Uterus (tissue), 4 donors: ENCODE results near the gene ADRA2C. TPM values are rescaled to one million over a fixed set of nuclear protein-coding genes. Genes with fewer than 3 reads are reported as not detected.

ENCODE experiments used
- DNase-seq, 2 donors: peaks; one replicate each; pipeline ENCODE4 v3.0.0-alpha.2; 2019 to 2020
- H3K27ac ChIP-seq, 2 donors: fragments of 200-600 bp; sonication (generic); 1 replicate in 1 of 2; 2 replicates in 1 of 2; pipeline ENCODE4 v1.5.1; 2016 to 2018
- H3K27me3 ChIP-seq, 2 donors: fragments of 200-600 bp; sonication (generic); one replicate each; pipeline ENCODE4 v1.5.1; 2018 to 2019; ENCODE audit warnings: control low read depth in 1 of 2
- H3K36me3 ChIP-seq, 2 donors: fragments of 200-600 bp; sonication (generic); one replicate each; pipeline ENCODE4 v1.5.1; 2019; ENCODE audit warnings: control low read depth in 1 of 2
- H3K4me1 ChIP-seq, 2 donors: fragments of 200-600 bp; sonication (generic); one replicate each; pipeline ENCODE4 v1.5.1; 2018 to 2019; ENCODE audit warnings: control low read depth in 1 of 2
- H3K4me3 ChIP-seq, 2 donors: fragments of 200-600 bp; sonication (generic); 1 replicate in 1 of 2; 2 replicates in 1 of 2; pipeline ENCODE4 v1.5.1; 2018 to 2019; ENCODE audit warnings: mild to moderate bottlenecking in 1 of 2
- H3K9me3 ChIP-seq, 2 donors: fragments of 200-600 bp; sonication (generic); one replicate each; pipeline ENCODE4 v1.5.1; 2019; ENCODE audit warnings: control low read depth in 1 of 2
- POLR2A ChIP-seq, 2 donors: fragments of 450-650 bp; IDR thresholded peaks; one replicate each; pipeline ENCODE4 v1.6.1; 2016; ENCODE audit warnings: antibody characterized with exemption in 2 of 2, mild to moderate bottlenecking in 1 of 2, moderate library complexity in 1 of 2
- intact Hi-C: fragments of 100-400 bp; cut with DNase I; formaldehyde crosslinking; loops from one replicate; pipeline ENCODE4 v1.15.1; 2023; ENCODE audit warnings: low total_unique reads
- total RNA-seq, 4 donors: library from RNA; depleted of rRNA in 3 of 4; stranded (reverse); fragments of >200 nt in 3 of 4; gene quantifications; one replicate each; pipeline versions ENCODE4 v1.1.0 to v1.2.4, GENCODE V29; 2014 to 2023
- TF ChIP-seq, protein P1 (sequence below), 4 experiments: fragments of 200-600 bp in 2 of 4; fragments of 450-650 bp in 2 of 4; sonication (generic) in 2 of 4; IDR thresholded peaks; one replicate each; pipeline ENCODE4 v1.5.1; 2016 to 2019; ENCODE audit warnings: antibody characterized with exemption in 4 of 4, mild to moderate bottlenecking in 2 of 4, moderate library complexity in 1 of 4
- donor health status: DM: yes; HTN: yes; CAD: no.

ADRA2C gene
- total RNA-seq, 4 donors from 2014 or later = 4.1 to 75.0 (median 24.7) TPM

DNA sequence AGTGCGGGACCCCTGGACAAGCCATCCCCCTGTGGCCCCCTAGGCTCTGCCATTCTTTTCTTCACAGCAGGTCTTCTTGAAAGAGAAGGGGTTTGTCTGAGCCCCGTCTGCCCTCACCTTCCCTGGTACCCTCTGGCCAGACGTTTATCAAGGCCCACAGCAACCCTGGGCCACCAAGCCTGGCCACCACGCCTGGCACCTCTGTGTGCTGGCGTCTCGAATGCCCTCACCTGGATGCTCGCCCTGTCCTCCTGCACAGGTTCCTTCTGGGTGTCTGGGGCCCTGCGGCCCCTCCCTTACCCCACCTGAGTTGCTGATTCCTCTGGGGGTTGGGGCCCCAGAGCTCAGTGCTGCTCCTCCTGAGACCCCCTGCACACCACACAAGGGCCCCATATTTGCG lies 25.1 kb downstream of the ADRA2C start:
- Histone ChIP-seq H3K9me3 (no peaks in the 10 kb centered on the region), H3K27me3 (no peaks in the 10 kb centered on the region), H3K4me3 (no peak overlapping the region), H3K36me3 (no peaks in the 10 kb centered on the region), H3K4me1 (no peaks in the 10 kb centered on the region), H3K27ac (no peak overlapping the region)
- no peak for DNase-seq
- TF ChIP-seq, protein P1, sequence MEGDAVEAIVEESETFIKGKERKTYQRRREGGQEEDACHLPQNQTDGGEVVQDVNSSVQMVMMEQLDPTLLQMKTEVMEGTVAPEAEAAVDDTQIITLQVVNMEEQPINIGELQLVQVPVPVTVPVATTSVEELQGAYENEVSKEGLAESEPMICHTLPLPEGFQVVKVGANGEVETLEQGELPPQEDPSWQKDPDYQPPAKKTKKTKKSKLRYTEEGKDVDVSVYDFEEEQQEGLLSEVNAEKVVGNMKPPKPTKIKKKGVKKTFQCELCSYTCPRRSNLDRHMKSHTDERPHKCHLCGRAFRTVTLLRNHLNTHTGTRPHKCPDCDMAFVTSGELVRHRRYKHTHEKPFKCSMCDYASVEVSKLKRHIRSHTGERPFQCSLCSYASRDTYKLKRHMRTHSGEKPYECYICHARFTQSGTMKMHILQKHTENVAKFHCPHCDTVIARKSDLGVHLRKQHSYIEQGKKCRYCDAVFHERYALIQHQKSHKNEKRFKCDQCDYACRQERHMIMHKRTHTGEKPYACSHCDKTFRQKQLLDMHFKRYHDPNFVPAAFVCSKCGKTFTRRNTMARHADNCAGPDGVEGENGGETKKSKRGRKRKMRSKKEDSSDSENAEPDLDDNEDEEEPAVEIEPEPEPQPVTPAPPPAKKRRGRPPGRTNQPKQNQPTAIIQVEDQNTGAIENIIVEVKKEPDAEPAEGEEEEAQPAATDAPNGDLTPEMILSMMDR (IDR thresholded peaks at IDR 0.05) = no peak
- no peak for TF ChIP-seq POLR2A (IDR thresholded peaks at IDR 0.05)
- intact Hi-C loops = no loop called here

DNA sequence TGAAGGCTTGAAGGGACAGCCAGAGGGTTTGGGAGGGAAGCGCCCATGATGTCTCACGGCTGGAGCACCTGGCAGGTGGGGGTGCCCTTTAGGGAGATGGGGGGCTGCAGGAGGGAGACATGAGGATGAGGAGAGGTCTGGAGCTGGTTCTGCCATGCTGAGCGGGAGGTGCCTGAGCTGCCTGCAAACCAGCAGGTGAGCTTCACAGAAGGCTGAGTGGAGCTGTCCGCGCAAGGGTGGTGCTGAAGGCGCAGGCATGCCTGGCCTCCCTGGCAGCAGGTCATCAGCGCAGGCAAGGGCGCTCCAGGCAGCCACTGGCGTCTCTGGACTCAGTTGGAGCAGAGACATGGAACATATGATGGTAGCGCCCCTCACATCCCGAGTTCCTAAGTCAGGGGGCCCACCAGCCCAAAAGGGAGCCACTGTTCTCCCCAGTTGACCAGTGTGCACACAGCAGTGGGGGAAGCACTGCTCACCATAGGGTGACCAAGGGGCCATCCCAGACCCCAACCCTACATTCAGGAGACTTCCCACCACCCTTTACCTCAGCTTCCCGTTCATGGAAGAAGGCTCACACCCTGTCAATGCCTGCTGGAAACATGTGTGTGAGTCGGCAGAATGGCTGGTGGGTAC lies 25.8 kb downstream of the ADRA2C start:
- no peak for DNase-seq
- no peak overlapping the region for H3K27ac ChIP-seq
- H3K9me3 ChIP-seq = no peaks in the 10 kb centered on the region
- TF ChIP-seq, protein P1 (IDR thresholded peaks at IDR 0.05) = no peak
- no peak for TF ChIP-seq POLR2A (IDR thresholded peaks at IDR 0.05)
- intact Hi-C loops = no loop called here
- no peaks in the 10 kb centered on the region for H3K36me3 ChIP-seq
- no peak overlapping the region for H3K4me3 ChIP-seq
- H3K4me1 ChIP-seq = no peaks in the 10 kb centered on the region
- no peaks in the 10 kb centered on the region for H3K27me3 ChIP-seq

DNA sequence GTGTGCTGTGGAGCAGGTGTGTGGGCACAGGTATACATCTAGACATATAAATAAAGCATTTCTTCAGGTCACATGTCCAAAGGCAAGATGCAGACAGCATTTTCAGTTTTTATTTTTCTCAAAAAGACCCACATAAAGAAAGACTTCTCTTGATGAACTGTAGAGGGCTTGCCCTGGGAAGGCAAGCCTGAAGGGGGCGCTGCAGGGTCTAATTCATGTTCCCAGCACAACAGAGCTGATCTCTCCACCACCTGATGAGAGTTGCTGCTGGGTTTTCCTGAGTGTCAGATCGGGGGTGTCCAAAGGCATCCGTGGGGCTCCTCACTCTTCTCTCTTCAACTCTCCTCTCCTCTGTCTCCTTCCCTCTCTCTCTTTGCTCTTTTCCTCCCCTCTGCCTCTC lies 26.6 kb downstream of the ADRA2C start:
- Histone ChIP-seq H3K4me3 (no peak overlapping the region), H3K27me3 (no peaks in the 10 kb centered on the region), H3K36me3 (no peaks in the 10 kb centered on the region), H3K4me1 (no peaks in the 10 kb centered on the region), H3K27ac (no peak overlapping the region), H3K9me3 (no peaks in the 10 kb centered on the region)
- no peak for DNase-seq
- intact Hi-C loops = no loop called here
- TF ChIP-seq, protein P1 (IDR thresholded peaks at IDR 0.05) = no peak
- TF ChIP-seq POLR2A (IDR thresholded peaks at IDR 0.05) = no peak

DNA sequence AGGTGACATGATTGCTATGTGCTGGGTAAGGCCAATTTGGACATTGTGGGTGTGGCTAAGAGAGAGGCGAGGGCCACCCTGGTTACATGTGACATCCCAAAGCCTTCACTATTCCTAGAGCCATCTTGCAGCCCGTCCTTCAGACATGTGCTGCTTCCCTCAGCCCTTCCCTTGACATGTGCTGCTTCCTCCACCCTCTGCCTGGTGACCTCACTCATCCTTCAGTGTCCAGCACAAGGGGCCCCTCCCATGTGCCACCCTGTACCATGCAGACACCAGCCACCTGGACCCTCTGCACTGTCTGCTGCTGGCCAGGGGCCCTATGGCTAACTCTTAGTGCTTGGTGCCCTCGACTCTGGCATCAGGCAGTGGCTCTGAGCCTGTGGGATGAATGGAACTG lies 27.4 kb downstream of the ADRA2C start:
- H3K4me3 ChIP-seq = no peak overlapping the region
- intact Hi-C loops = no loop called here
- H3K27ac ChIP-seq = no peak overlapping the region
- no peaks in the 10 kb centered on the region for H3K9me3 ChIP-seq
- no peak for TF ChIP-seq POLR2A (IDR thresholded peaks at IDR 0.05)
- TF ChIP-seq, protein P1 (IDR thresholded peaks at IDR 0.05) = no peak
- no peaks in the 10 kb centered on the region for H3K27me3 ChIP-seq
- no peaks in the 10 kb centered on the region for H3K36me3 ChIP-seq
- no peak for DNase-seq
- H3K4me1 ChIP-seq = no peaks in the 10 kb centered on the region

DNA sequence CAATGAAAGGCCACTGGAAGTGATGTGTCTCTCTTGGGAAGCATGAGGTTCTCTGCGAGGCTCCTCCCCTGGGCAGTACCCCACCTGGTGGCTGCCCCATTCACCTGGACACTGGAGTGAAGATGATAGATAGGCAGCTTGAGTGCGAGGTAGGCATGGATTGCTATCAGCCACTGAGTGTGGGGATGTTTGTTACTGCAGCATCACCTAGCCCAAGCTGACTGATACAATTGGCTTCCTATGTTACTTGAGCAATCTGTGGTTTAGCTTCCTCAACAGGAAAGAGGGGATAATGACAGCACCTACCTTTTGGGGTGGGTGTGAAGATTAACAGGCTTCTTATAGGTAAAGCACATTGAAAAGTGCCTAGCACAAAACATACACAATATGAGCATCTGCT lies 30.8 kb downstream of the ADRA2C start:
- H3K36me3 ChIP-seq = no peaks in the 10 kb centered on the region
- no peaks in the 10 kb centered on the region for H3K9me3 ChIP-seq
- H3K4me1 ChIP-seq = no peaks in the 10 kb centered on the region
- H3K27me3 ChIP-seq = no peaks in the 10 kb centered on the region
- no peak overlapping the region for H3K4me3 ChIP-seq
- DNase-seq = no peak
- H3K27ac ChIP-seq = no peak overlapping the region
- no peak for TF ChIP-seq POLR2A (IDR thresholded peaks at IDR 0.05)
- TF ChIP-seq, protein P1 (IDR thresholded peaks at IDR 0.05) = no peak
- intact Hi-C loops = no loop called here
